UCSD-AML1 (cell line): ENCODE data around the gene ST7.
"Not testable (repeated sequence)": the region's sequence is repeated elsewhere in the genome, so short reads cannot be mapped to it uniquely, and the experiment has no call there.

Source experiments
- DNase-seq: peaks from one replicate; lab custom pipeline; 2025; ENCODE audit not compliant: unreplicated experiment; lab: John Stamatoyannopoulos, UW

ST7 gene

DNA sequence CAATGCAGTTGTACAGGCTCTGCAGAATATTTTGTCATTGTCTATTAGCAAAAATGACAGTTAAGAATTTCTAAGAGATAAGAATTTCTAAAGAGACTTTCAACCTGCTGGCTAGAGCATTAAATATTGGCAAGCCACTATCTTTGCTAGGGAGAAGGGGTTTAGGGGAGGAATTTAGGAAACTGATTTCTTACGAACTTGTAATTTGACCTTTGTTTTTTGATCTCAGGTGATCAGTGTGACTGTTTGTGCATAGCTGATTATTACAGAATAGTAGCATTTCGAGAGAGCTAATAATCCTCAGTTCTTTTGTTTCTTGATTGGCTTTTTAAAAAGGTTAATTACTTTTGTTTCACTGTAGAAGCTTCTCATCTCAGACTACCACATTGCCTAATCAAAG, 68.1 kb downstream of the ST7 start:
- DNase-seq, result no peak

DNA sequence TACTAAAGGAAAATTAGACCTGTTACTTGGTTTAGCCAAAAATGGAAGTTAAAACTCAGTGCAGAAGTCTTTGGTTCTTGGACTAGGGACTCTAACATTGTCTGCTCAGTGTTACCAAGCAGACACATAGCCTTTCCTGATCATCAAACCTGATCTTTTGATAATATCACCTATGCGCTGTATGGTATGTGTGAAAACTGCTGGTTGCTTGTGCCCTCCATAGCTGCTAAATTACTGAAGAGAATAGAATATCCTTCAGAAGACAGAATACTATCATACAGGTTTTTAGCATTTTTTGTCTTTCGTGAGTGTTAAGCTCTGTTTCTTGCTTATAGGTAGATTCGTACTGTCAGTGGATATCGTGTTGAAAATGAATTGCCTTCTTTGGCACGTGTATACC, 68.7 kb downstream of the ST7 start:
- no peak for DNase-seq

DNA sequence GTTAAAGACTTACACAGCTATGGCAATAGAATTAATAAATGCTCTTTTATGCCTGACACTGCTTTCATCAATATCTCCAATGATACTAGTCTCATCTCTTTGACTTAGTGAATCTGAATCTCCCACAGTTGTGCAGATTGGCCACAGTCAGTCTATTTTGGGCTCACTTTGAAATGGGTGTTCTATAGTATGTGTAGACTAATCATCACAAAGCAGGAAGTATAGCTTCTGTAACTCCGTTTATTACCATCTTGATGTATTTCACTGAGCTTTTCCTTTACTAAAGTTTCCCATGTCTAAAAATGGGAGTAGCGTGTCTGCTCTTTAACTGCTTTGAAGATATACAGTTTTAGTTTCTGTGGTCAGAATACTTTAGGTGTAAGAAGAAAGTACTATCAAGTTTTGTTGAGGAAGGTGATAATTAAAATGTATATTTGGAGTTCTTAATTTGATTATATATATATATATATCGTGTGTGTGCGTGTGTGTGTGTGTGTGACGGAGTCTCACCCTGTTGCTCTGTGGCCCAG, 70.1 kb downstream of the ST7 start:
- no peak for DNase-seq

DNA sequence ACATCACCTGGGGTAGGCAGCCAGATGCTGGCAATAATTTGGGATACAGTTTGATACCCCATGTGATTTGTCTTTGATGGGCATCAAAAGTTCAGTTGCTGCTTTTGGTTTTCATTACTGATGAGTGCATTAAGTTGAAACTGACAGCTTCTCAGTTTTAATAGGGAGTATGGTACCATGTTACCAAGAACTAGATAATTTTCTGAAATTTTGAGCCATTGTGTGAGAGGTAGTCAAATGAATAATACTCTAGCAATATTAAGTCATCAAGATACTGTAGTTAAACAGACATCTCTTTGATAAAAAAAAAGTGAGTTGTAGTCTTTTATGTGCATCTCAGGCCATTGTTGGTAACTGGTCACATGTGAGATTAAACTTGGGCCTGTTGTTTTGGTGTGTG, 71.5 kb downstream of the ST7 start:
- no peak for DNase-seq

DNA sequence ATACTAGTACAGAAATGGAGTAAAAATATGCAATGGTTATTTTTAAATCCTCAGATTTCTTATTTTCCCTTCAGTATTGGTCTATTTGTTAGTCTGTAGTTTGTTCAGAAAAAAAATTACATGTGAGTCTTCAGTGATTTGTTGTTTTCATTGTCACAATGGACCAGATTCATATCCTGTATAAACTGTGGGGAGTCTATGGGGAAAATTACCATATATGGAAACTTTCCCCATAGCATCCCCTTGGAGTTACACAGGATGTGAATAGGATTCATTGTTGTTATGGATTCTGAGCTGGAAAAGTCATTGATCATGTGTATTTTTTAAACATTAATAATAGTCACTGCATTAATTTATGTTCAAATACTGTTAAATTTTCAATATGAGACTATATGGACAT, 72.6 kb downstream of the ST7 start:
- DNase-seq, result no peak

DNA sequence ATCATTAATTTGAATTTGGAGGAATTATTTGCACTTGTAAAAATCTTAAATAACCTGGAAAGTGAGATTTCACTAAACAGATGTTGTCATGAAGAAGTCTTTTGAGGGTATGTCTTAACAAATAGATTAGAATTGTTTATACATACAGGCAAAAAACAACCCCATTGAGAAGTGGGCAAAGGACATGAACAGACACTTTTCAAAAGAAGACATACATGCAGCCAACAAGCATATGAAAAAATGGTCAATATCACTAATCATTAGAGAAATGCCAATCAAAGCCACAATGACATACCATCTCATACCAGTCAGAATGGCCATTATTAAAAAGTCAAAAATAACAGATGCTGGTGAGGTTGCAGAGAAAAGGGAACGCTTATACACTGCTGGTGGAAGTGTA, 77.0 kb downstream of the ST7 start:
- DNase-seq, result not testable (repeated sequence)

DNA sequence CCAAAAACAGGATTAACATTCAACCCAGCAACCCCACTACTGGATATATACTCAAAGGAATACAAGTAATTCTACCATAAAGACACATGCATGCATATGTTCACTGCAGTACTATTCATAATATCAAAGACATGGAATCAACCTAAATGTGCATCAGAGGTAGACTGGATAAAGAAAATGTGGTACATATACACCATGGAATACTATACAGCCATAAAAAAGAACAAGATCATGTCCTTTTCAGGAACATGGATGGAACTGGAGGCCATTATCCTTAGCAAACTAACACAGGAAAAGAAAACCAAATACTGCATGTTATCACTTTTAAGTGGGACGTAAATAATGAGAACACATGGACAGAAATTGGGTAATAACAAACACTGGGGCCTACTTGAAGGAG, 77.5 kb downstream of the ST7 start:
- not testable (repeated sequence) for DNase-seq

DNA sequence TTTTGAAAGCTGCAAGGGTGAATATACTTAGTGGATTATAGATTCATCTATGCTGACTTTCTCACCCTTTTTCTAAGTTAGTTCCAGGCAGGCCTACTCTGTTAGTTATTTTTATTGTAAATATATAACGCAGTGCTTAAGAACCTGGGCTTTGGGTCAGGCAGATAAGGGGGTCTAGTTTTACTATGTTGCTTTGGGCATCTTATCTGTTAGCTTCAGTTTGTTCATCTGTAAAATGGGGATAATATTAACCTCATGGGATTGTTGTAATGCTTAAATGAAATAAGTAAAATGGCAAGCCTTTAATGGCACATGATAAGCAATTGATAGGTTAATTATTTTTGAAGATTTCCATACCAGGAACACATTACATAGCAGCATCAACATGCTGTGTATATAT, 79.5 kb downstream of the ST7 start:
- DNase-seq, result no peak

DNA sequence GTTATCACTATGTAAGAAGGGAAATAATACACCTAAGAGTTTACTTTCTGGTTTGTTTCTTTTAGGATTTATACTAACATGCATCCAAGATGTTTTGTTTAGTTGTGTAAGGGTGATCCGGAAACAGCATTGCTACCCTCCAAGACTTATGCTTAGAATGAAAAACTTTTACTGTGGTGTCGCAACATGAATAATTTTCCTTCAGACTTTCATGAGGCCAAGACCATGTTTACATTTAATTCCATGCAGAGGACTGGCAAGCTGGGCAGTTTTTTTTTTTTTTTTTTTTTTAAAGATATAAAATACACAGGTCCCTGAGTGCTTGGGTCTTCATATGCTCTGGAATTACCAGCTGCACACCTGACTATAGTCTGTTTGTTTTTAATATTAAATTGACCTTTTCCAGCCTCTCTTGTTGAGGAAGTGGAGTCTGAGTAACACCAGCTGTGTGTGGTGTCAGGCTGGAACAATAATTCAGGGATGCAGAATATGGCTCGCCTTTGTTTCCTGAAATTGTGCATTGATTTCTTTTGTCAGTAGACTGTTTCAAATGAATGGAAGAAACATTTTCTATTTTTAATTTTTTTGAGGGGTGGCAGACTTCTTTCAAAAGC, 81.7 kb downstream of the ST7 start:
- DNase-seq, result no peak

DNA sequence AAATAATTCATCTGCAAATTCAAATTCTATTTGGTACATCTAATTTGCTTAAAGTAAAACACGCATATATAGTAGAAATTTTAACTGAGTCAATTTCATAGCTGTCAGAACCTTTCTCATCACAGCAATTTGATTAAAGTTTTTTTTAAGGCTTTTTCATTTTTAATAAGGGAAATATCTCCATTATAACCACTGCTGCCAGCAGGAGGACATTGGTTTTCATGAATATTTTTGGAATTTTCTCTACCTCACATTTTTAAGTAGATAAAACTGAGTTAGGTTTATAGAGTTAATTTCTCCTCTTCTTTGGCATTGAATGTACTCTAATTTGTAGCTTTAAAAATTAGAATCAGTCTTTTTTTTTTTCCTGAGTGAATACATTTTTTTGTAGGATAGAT, 82.2 kb downstream of the ST7 start:
- DNase-seq, result no peak

DNA sequence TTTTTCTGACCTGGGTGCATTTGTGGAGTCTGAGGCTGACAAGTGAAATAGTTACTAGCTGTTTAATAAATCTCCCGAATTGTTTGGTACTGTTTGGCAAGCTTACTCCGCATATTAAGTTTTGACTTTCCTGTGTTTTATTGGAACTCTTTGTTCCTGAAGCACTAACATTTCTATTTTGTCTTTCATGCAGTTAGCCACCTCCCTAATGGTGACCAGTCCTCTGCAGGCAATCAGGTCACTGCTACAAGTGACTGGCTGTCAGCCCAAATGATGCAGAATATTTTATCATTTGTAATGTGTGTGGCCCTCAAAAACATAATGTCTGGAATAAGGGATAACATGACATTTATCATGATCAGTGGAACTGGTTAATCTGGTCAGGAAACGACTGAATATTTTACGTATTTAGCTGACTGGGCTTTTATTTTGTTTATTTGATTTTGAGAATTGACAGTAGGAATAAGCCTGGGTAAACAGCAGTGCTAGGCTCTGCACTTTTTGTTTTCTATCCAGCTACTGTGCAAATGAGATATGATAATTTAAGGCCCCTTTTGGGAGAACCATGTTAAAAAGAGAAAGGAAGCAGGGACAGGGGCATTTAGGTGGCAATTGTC, 82.9 kb downstream of the ST7 start:
- no peak for DNase-seq

DNA sequence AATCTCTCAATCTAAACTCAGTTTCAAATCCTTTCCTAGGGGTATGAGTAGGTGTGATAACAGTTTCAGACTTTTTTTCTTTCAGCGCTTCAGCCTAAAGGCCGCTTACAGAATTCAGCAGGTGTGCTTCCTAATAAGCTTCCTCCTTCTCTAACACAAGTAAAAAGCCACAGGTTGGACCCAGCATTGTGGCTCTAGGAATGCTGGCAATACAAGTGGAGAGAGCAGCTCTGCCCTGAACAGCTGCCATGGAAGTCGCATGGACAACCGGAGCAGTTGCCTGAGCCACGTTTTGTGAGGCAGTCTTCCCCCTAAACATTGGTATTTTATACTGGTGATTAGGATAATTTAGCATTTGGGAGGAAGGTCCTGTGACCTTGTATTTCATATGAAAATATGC, 83.5 kb downstream of the ST7 start:
- DNase-seq, result no peak

DNA sequence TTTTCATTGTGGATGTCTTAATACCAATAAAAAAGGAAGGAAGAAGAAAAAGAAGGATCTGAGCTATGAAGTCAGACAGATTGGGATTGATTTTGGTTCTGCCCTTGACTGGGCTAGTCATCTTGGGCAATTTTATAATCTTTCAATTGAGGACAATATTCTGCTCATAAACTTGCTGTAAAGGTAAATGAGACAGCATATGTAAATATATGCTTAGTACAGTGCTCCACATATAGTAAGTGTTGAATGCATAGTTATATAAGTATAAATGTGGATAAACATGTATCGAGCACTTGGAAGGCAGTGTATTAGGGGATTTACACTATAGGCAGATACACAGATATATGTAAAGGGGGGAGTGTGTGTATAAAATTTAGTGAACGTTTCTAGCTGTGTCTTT, 85.1 kb downstream of the ST7 start:
- DNase-seq, result no peak

DNA sequence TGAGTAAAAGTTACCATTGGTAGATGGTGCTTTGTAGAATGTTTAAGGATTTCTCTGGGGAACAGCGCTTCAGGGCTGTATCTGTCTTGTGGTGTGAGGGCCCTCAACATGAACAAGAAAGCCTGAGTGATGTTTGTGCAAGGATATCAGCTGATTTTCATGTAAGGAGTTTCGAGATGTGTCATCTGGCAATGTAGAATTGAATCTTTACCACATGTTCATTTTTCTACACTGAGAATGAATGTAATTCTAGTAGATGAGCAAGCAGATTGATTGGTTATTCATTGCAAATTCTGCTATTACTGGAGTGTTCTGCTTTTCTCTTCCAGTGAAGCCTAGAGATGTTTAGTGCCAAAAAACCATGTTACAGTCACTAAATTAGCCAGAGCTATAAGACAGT, 87.7 kb downstream of the ST7 start:
- DNase-seq, result no peak

DNA sequence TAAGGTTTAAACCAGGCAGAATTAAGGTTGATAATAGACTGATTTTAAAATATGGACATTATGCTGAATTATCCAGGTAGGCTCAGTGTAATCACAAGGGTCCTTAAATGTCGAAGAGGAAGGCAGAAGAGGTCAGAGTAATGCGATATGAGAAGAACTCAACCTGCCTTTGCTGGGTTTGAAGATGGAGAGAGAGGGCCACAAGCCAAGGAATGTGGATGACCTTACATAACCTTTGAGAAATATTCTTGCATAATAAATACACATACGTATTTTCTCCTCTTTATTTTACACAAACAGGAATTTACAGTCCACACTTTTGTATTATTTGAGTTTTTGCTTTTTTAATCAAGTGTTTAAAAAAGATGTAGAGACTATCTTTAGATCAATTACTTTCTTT, 88.5 kb downstream of the ST7 start:
- DNase-seq, result no peak

DNA sequence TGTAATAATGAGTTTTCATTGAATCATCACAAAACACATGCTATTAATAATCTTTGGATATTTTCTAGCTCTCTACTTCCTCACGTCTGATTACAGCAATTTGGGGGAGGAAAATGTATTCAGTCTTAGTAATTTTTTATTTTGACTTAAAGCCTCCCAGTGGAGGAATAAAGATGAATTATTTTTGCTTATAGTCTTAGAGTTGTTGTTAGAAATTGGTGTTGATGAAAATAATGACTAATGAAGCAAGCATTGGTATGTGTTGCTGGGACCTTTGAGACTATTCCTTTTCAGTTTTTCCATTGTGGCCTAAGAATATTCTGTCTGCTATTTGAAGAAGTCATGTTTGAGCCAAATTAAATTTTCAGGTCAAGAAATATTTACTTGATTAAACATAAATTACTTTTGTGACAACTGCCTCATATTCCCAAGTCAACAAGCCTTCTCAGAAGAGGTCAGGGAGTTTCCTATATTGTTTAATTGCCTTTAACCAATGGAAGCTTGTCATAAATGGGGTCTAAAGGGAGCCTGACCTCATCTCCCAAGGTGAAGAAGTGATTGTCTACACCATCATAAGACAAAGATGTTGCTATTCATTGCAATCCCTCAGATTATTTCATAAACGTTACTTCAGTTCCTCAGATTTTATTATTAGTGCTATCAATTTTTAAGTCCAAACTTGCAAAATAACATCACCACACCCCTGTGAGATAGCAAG, 90.0 kb downstream of the ST7 start:
- no peak for DNase-seq

DNA sequence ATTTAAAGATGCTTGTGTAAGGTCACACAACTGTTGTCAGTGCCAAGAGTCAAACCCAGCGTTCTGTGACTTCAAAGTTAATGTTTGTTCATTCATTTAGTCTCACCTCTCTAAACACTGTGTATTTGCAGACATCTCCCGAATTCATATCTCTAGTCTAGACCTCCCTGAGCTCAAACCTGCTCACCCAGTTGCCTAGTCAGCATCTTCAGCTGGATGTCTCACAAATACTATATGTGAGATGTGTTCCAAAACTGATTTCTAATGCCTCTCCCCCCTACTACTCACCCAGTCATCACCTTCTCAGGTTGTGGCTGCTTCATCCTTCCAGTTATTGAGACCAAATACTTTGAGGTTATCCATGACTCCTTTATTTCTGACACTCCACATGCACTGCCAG, 91.4 kb downstream of the ST7 start:
- DNase-seq, result no peak

DNA sequence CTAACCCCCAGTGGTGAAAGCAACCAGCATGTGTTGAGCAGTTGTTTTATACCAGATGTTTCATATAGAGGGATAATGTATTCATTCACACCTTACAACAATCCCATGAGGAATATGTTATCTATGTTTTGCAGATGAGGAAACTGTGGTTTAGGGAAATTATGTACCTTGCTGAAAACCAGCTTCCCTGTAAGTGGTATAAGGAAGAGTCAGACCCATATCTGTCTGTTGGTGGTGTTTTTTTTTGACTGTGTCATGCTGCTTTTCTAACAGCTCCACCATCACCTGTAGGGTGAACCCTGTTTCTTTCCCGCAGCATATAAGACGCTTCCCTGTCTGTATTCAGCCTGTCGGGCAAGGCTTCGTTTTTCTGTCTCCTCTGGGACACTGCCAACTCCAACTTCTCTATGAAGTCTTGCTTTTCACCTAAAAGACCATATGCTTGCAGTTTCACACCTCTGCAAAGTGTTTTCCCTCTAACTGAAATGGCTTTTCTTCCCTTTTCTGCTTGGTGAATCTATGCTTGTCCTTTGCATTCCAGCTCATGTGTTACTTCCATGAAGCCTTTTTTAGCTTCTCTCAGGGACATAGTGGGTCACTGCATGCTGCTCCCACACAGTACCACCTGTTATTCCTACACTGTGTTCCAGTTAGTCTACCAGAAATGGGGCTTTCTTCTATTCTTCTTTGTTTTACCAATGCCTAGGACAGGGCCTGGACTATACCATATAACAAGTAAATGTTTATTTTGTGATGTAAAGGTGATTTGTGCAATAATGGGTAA, 92.8 kb downstream of the ST7 start:
- DNase-seq, result no peak

DNA sequence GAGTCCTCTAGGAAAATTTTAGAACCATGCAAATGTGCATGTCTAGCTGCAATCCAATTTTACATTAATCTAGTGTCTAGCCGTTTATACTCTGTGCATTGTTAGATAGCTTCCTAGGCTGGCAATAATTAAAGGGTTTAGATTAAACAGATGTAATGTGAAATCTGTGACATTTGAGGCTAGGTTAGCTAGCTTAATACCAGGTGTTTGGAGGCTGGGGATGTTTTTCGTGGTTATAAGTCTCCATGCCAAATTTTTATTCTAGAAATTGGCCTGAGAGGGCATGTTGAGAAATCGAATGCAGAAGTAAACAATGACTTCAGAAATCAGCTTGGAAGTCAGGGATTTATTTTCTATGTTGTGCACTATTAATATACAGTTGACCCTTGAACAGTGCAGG, 94.2 kb downstream of the ST7 start:
- no peak for DNase-seq

DNA sequence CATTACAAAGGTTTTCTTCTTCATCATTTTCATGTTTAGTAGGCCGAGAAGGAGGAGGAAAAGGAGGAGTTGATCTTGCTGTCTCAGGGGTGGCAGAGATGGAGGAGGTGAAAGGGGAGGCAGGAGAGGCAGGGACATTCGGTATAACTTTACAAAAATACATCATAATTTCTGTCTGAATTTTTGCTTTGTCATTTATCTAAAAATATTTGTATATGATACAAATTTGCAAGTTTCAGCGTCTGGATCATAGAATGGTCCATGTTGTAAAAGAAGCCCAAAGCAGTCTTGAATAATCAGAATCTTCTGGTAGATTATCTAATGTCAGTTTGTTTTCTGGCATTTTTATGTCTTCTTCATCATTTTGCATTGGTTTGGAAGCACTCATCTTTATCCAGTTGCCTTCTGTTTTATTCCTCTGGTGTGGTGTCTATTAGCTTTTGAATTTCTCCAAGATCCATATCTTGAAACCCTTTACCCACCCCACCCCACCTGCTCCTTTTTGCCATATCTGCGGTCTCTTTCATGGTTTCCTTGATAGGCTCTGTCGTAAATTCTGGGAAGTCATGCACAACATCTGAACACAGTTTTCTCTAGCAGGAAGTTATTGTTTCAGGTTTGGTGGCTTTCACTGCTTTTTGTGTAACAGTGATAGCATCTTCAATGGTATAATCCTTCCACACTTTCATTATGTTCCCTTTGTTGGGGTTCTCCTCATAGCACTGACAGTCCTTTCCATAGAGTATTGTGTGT, 95.0 kb downstream of the ST7 start:
- DNase-seq, result no peak

DNA sequence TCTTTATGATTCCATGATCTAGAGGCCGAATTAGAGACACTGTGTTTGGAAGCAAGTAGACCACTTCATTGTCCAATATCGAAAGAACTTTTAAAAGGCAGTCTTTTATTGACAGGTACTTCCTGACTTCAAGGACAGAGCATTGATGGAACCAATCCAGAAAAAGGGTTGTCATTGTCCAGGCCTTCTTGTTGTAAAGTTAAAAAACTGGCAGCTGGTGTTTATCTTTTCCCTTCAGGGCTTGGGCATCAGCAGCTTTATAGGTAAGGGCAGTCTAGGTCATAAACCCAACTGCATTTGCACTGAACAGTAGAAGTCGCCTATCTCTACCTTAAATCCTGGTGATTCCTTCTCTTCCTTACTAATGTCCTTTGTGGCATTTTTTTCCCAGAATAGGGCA, 95.6 kb downstream of the ST7 start:
- no peak for DNase-seq
